NCI-H1694 (cell line): ENCODE results near the gene PARD3.
"Not testable (repeated sequence)": the region's sequence is repeated elsewhere in the genome, so short reads cannot be mapped to it uniquely, and the experiment has no call there.

Experiments
- DNase-seq: peaks from one replicate; lab custom pipeline; 2025; lab: John Stamatoyannopoulos, UW

Gene PARD3

GRCh38 chr10:34464000-34464399 lies 351.1 kb downstream of the PARD3 start:
- no peak for DNase-seq

GRCh38 chr10:34462993-34463392 lies 352.1 kb downstream of the PARD3 start:
- no peak for DNase-seq

GRCh38 chr10:34462056-34462455 lies 353.0 kb downstream of the PARD3 start:
- no peak for DNase-seq

GRCh38 chr10:34454590-34455261 lies 360.4 kb downstream of the PARD3 start:
- DNase-seq: no peak

GRCh38 chr10:34449836-34450235 lies 365.3 kb downstream of the PARD3 start:
- DNase-seq: no peak

- no peak for DNase-seq
Observed at GRCh38 chr10:34446049-34446448, 369.0 kb downstream of the PARD3 start.

- DNase-seq: no peak
Observed at GRCh38 chr10:34444223-34445183, 370.6 kb downstream of the PARD3 start.

GRCh38 chr10:34439386-34439785 lies 375.7 kb downstream of the PARD3 start:
- DNase-seq: not testable (repeated sequence)

GRCh38 chr10:34438741-34439140 lies 376.4 kb downstream of the PARD3 start:
- no peak for DNase-seq

GRCh38 chr10:34437906-34438305 lies 377.2 kb downstream of the PARD3 start:
- no peak for DNase-seq

GRCh38 chr10:34434119-34434594 lies 380.9 kb downstream of the PARD3 start:
- DNase-seq: no peak

- DNase-seq: no peak
Observed at GRCh38 chr10:34433241-34434076, 381.6 kb downstream of the PARD3 start.

GRCh38 chr10:34432589-34432988 lies 382.5 kb downstream of the PARD3 start:
- DNase-seq: no peak

- DNase-seq: no peak
Observed at GRCh38 chr10:34430685-34431084, 384.4 kb downstream of the PARD3 start.

GRCh38 chr10:34428501-34428900 lies 386.6 kb downstream of the PARD3 start:
- no peak for DNase-seq

GRCh38 chr10:34427911-34428216 lies 387.2 kb downstream of the PARD3 start:
- no peak for DNase-seq

GRCh38 chr10:34427158-34427910 lies 387.8 kb downstream of the PARD3 start:
- DNase-seq: not testable (repeated sequence)

GRCh38 chr10:34426538-34427157 lies 388.4 kb downstream of the PARD3 start:
- DNase-seq: not testable (repeated sequence)

GRCh38 chr10:34426041-34426440 lies 389.1 kb downstream of the PARD3 start:
- DNase-seq: no peak

- no peak for DNase-seq
Observed at GRCh38 chr10:34423673-34424625, 391.1 kb downstream of the PARD3 start.
